GM23248 (cell line): ENCODE results near the gene ST3GAL5.

Source experiments
- EZH2 ChIP-seq: fragments of 200-600 bp; sonication (generic); IDR thresholded peaks from 2 replicates; pipeline ENCODE4 v1.6.1; 2018; ENCODE audit warnings: antibody characterized with exemption, mild to moderate bottlenecking; ENCODE audit not compliant: insufficient read depth, poor library complexity, severe bottlenecking
- EZH2phosphoT487 ChIP-seq: fragments of 200-600 bp; sonication (generic); IDR thresholded peaks from 2 replicates; pipeline ENCODE4 v1.6.1; 2018; ENCODE audit warnings: antibody characterized with exemption, moderate library complexity, mild to moderate bottlenecking, low read depth; ENCODE audit not compliant: insufficient read depth

GRCh38 chr2:85917887-85918795 is 29.4 kb upstream of the ST3GAL5 start:
- TF ChIP-seq EZH2 (no peak), EZH2phosphoT487 (no peak)
